ENCODE data around the gene LRGUK.

DNA sequence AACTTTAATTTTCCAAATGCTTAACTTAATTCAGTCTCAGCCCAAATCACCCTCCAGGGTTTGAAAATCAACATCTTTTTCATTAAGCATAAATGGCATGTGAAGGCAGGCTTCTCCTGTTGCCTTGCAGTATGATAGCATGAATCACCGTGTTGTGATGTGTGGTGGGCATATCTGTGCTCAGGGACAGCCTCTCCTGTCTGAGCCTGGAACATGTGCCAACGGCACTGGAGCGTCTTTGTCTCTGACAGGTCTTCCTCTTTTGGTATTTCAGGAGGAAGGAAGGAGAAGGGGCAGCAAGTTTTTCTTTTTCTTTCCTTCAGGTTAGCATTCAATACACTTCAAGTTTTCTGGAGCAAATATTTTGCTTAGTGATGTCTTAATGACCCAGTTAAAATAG is 57.6 kb downstream of the LRGUK start:
- TF ChIP-seq, protein P1, sequence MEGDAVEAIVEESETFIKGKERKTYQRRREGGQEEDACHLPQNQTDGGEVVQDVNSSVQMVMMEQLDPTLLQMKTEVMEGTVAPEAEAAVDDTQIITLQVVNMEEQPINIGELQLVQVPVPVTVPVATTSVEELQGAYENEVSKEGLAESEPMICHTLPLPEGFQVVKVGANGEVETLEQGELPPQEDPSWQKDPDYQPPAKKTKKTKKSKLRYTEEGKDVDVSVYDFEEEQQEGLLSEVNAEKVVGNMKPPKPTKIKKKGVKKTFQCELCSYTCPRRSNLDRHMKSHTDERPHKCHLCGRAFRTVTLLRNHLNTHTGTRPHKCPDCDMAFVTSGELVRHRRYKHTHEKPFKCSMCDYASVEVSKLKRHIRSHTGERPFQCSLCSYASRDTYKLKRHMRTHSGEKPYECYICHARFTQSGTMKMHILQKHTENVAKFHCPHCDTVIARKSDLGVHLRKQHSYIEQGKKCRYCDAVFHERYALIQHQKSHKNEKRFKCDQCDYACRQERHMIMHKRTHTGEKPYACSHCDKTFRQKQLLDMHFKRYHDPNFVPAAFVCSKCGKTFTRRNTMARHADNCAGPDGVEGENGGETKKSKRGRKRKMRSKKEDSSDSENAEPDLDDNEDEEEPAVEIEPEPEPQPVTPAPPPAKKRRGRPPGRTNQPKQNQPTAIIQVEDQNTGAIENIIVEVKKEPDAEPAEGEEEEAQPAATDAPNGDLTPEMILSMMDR (IDR thresholded peaks at IDR 0.05): no peak
- TF ChIP-seq EZH2 (IDR thresholded peaks at IDR 0.05; ENCODE audit: borderline replicate concordance, insufficient read depth, low read depth, low read length, poor library complexity, severe bottlenecking): no peak
